Panc1 (cell line): Measurements from ENCODE around the gene MECR. TPM values are rescaled to one million over a fixed set of nuclear protein-coding genes. Genes with fewer than 3 reads are reported as not detected.

ENCODE experiments used
- ATAC-seq: fragments of 200-7000 bp; cut with Tn5 transposase; 2 replicates; pipeline ENCODE4 v1.9.1; 2020; ENCODE audit warnings: mild to moderate bottlenecking, moderate library complexity
- BruUV-seq: library from RNA; stranded (reverse); fragments of 400-500 nt; replicated peaks from 2 replicates; lab custom pipeline; 2021; lab: Mats Ljungman, UMichigan
- CTCF ChIA-PET: fragments of 300-600 bp; sonication (Branson Sonifier 250); formaldehyde crosslinking; loops from one replicate; lab custom pipeline; 2022; ENCODE audit warnings: antibody characterized with exemption; lab: Charles Lee
- POLR2A ChIA-PET: fragments of 300-600 bp; sonication (Branson Sonifier 250); formaldehyde crosslinking; loops from one replicate; lab custom pipeline; 2022; ENCODE audit warnings: antibody characterized with exemption; lab: Charles Lee
- DNase-seq: peaks from one replicate; pipeline ENCODE4 v3.0.0-alpha.2; 2010; ENCODE audit warnings: low read depth, low spot score
- H3K27ac ChIP-seq: 2 replicates; pipeline ENCODE4 v1.5.1; 2011; ENCODE audit warnings: mild to moderate bottlenecking, low read length, inconsistent platforms
- H3K27me3 ChIP-seq: fragments of 200-500 bp; sonication (Bioruptor generic); 2 replicates; pipeline ENCODE4 v1.6.0; 2014; ENCODE audit warnings: low read length, inconsistent platforms; ENCODE audit not compliant: control insufficient read depth, insufficient read depth
- H3K36me3 ChIP-seq: fragments of 200-500 bp; sonication (Bioruptor generic); 2 replicates; pipeline ENCODE4 v1.5.1; 2014; ENCODE audit warnings: inconsistent platforms, mild to moderate bottlenecking, low read length, moderate library complexity; ENCODE audit not compliant: control insufficient read depth, insufficient read depth
- H3K4me1 ChIP-seq: 2 replicates; pipeline ENCODE4 v1.5.1; 2011; ENCODE audit warnings: inconsistent platforms, mild to moderate bottlenecking, low read length, moderate library complexity; ENCODE audit not compliant: control insufficient read depth, insufficient read depth
- H3K4me3 ChIP-seq, 2 experiments: 2 replicates each; pipeline ENCODE4 v1.5.1; 2011 to 2012; ENCODE audit warnings: low read depth in 2 of 2, low read length in 2 of 2, mild to moderate bottlenecking in 2 of 2, inconsistent platforms in 1 of 2, moderate library complexity in 1 of 2
- H3K9me3 ChIP-seq: fragments of 200-500 bp; sonication (Bioruptor generic); 2 replicates; pipeline ENCODE4 v1.5.1; 2014; ENCODE audit warnings: low read depth, mild to moderate bottlenecking, inconsistent platforms, low read length, moderate library complexity; ENCODE audit not compliant: control insufficient read depth, insufficient read depth
- POLR2AphosphoS5 ChIP-seq: IDR thresholded peaks from 2 replicates; pipeline ENCODE4 v1.6.1; 2012; ENCODE audit warnings: mild to moderate bottlenecking, low read depth, low read length, moderate library complexity
- SIN3A ChIP-seq: IDR thresholded peaks from 2 replicates; pipeline ENCODE4 v1.6.1; 2012; ENCODE audit warnings: low read depth, mild to moderate bottlenecking, low read length, moderate library complexity, borderline replicate concordance; ENCODE audit not compliant: insufficient read depth
- TCF7L2 ChIP-seq: IDR thresholded peaks from 2 replicates; pipeline ENCODE4 v1.6.1; 2011; ENCODE audit warnings: mild to moderate bottlenecking, low read depth, low read length, inconsistent platforms
- in situ Hi-C: cut with HindIII; loops from 2 replicates; pipeline ENCODE4 v1.10.0; 2016; ENCODE audit warnings: low sequenced_read_pairs, low pct_unique_long_range_greater_than_20kb
- intact Hi-C: fragments of 100-400 bp; cut with micrococcal nuclease; formaldehyde crosslinking; loops from one replicate; pipeline ENCODE4 v1.10.0; 2022; ENCODE audit not compliant: unreplicated experiment
- total RNA-seq: library from RNA; stranded (reverse); gene quantifications from one replicate; pipeline ENCODE4 v1.2.1, GENCODE V29; 2021; ENCODE audit not compliant: unreplicated experiment
- TF ChIP-seq, protein P1 (sequence below): fragments of 450-650 bp; IDR thresholded peaks from 2 replicates; pipeline ENCODE4 v1.5.1; 2017; ENCODE audit warnings: mild to moderate bottlenecking
- TF ChIP-seq, protein P2 (sequence below), 2 experiments: IDR thresholded peaks; 2 replicates each; pipeline ENCODE4 v1.6.1; 2011 to 2012; ENCODE audit warnings: low read depth in 2 of 2, control low read depth in 1 of 2, low read length in 1 of 2, mild to moderate bottlenecking in 1 of 2, moderate library complexity in 1 of 2; ENCODE audit not compliant: insufficient read depth in 1 of 2

Gene MECR
- total RNA-seq, 1 experiment from 2014 or later, result 25.7 TPM

- intact Hi-C loops, result loop anchor here (5.0 to 10.0 kb wide), 2 partner anchors 467 to 1469 kb away; no protein-coding TSS in a partner anchor
- peaks cover 6% of the 10 kb centered on the region for H3K4me1 ChIP-seq
- H3K36me3 ChIP-seq, result no peaks in the 10 kb centered on the region; the same call in 1 of the 2 replicates
- no peak overlapping the region for H3K27ac ChIP-seq
- ChIA-PET CTCF (no interaction called here), POLR2A (no interaction called here)
- H3K9me3 ChIP-seq, result no peaks in the 10 kb centered on the region
- TF ChIP-seq, protein P1, sequence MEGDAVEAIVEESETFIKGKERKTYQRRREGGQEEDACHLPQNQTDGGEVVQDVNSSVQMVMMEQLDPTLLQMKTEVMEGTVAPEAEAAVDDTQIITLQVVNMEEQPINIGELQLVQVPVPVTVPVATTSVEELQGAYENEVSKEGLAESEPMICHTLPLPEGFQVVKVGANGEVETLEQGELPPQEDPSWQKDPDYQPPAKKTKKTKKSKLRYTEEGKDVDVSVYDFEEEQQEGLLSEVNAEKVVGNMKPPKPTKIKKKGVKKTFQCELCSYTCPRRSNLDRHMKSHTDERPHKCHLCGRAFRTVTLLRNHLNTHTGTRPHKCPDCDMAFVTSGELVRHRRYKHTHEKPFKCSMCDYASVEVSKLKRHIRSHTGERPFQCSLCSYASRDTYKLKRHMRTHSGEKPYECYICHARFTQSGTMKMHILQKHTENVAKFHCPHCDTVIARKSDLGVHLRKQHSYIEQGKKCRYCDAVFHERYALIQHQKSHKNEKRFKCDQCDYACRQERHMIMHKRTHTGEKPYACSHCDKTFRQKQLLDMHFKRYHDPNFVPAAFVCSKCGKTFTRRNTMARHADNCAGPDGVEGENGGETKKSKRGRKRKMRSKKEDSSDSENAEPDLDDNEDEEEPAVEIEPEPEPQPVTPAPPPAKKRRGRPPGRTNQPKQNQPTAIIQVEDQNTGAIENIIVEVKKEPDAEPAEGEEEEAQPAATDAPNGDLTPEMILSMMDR, result no peak
- TF ChIP-seq SIN3A, result no peak
- TF ChIP-seq TCF7L2, result no peak
- no peak for TF ChIP-seq POLR2AphosphoS5
- TF ChIP-seq, protein P2, sequence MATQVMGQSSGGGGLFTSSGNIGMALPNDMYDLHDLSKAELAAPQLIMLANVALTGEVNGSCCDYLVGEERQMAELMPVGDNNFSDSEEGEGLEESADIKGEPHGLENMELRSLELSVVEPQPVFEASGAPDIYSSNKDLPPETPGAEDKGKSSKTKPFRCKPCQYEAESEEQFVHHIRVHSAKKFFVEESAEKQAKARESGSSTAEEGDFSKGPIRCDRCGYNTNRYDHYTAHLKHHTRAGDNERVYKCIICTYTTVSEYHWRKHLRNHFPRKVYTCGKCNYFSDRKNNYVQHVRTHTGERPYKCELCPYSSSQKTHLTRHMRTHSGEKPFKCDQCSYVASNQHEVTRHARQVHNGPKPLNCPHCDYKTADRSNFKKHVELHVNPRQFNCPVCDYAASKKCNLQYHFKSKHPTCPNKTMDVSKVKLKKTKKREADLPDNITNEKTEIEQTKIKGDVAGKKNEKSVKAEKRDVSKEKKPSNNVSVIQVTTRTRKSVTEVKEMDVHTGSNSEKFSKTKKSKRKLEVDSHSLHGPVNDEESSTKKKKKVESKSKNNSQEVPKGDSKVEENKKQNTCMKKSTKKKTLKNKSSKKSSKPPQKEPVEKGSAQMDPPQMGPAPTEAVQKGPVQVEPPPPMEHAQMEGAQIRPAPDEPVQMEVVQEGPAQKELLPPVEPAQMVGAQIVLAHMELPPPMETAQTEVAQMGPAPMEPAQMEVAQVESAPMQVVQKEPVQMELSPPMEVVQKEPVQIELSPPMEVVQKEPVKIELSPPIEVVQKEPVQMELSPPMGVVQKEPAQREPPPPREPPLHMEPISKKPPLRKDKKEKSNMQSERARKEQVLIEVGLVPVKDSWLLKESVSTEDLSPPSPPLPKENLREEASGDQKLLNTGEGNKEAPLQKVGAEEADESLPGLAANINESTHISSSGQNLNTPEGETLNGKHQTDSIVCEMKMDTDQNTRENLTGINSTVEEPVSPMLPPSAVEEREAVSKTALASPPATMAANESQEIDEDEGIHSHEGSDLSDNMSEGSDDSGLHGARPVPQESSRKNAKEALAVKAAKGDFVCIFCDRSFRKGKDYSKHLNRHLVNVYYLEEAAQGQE (IDR thresholded peaks at IDR 0.05; ENCODE audit: insufficient read depth in 1 of 2, low read depth in 2 of 2, low read length in 1 of 2), result no peak
- H3K27me3 ChIP-seq, result peaks cover 6% of the 10 kb centered on the region
- no TSS peak for BruUV-seq
- peak; percentile 20 for ATAC-seq
- in situ Hi-C loops, result no loop called here
- DNase-seq, result no peak
- peak overlapping the region in 1 of 2 experiments; percentile 18; a peak in 2 of 4 replicates for H3K4me3 ChIP-seq
Observed at GRCh38 chr1:29237852-29238619, 7.3 kb upstream of the MECR start.

DNA sequence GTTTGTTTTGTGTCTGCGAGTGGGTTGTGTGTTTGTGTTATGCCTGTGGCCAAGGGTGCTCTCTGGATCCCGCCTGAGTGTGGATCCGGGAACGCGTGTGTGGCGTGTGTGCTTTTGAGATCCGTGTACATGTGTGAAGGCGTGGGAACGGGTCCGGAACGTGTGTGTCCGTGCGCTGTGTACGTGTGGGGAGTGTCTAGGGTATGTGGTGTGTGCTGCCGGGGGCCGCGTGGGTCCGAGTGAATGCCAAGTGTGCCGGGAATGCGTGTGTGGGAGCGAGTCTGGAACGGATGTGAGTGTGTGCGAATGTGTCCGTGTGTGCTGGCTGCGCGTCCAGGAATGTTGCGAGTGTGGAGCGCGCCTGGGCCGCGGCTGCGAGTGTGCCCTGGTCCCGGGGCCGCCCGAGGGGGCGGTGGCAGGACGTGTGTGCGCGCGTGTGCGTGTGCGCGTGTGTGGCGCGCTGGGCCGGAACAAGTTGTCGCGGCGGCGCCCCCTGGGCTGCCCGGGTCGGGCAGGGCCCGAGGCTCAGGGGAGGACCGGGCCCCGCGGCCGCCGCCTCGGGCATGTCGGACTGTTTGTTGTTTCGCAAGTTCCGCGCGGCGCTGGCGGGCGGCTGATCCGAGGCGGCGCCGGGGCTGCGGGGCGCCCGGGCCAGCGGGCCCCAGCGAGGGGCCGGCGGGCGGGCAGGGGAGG is 6.5 kb upstream of the MECR start:
- H3K4me3 ChIP-seq, result peak overlapping the region; percentile 27 to 54
- ATAC-seq, result peak; percentile 33
- peaks cover 6% of the 10 kb centered on the region for H3K4me1 ChIP-seq
- BruUV-seq, result no TSS peak
- DNase-seq, result no peak
- H3K27ac ChIP-seq, result no peak overlapping the region
- intact Hi-C loops (loop anchor here (5.0 to 10.0 kb wide), 2 partner anchors 468 to 1470 kb away; no protein-coding TSS in a partner anchor), in situ Hi-C loops (no loop called here)
- ChIA-PET POLR2A (no interaction called here), CTCF (interaction anchor here (0.6 kb wide), 1 partner anchor 562 kb away, joined by 3 read pairs; no protein-coding TSS in a partner anchor)
- TF ChIP-seq, protein P2 (IDR thresholded peaks at IDR 0.05; ENCODE audit: insufficient read depth in 1 of 2, low read depth in 2 of 2, low read length in 1 of 2), result no peak
- no peak for TF ChIP-seq SIN3A
- TF ChIP-seq, protein P1, result peak; percentile 6; the same call in 1 of the 2 replicates
- TF ChIP-seq TCF7L2, result peak; percentile 27; the same call in 1 of the 2 replicates
- peaks cover 6% of the 10 kb centered on the region for H3K27me3 ChIP-seq
- no peaks in the 10 kb centered on the region; the same call in 1 of the 2 replicates for H3K36me3 ChIP-seq
- no peaks in the 10 kb centered on the region for H3K9me3 ChIP-seq
